Measurements from ENCODE around the gene DRC1. TPM values are rescaled to one million over a fixed set of nuclear protein-coding genes. Genes with fewer than 3 reads are reported as not detected.

DRC1 gene
- total and polyA plus RNA-seq, 2 donors (not counting 1 experiment from before 2014, with no cell fraction given), result under 0.01 to 0.10 TPM

- H3K36me3 ChIP-seq (ENCODE audit: control insufficient read depth, insufficient read depth, low read length), result no peaks in the 10 kb centered on the region
- no peaks in the 10 kb centered on the region for H3K79me2 ChIP-seq (ENCODE audit: control insufficient read depth, insufficient read depth, low read length)
- no peak overlapping the region for H2AFZ ChIP-seq (ENCODE audit: low read length)
- no peak for TF ChIP-seq EZH2 (IDR thresholded peaks at IDR 0.05; ENCODE audit: low read length, missing control alignments)
- no peak overlapping the region for H3K4me2 ChIP-seq (ENCODE audit: extremely low read depth, insufficient read depth, low read length)
- H3K27me3 ChIP-seq (ENCODE audit: control insufficient read depth, insufficient read depth, low read length), result peaks cover 17% of the 10 kb centered on the region
- H3K4me1 ChIP-seq (ENCODE audit: control insufficient read depth, extremely low read depth, insufficient read depth, low read length), result peaks cover 2% of the 10 kb centered on the region
- DNase-seq (ENCODE audit: low read depth in 2 of 2), result no peak
- H3K4me3 ChIP-seq (replicated peaks in 1 of 4; ENCODE audit: control extremely low read depth in 1 of 4, insufficient read depth in 1 of 4, low read depth in 3 of 4, low read length in 4 of 4), result no peak overlapping the region
- H3K9me3 ChIP-seq (ENCODE audit: control insufficient read depth, insufficient read depth, low read depth, low read length), result no peaks in the 10 kb centered on the region
- H3K9ac ChIP-seq (ENCODE audit: insufficient read depth, low read length), result no peak overlapping the region
- H3K27ac ChIP-seq (ENCODE audit: insufficient read depth, low read length), result no peak overlapping the region
- H4K20me1 ChIP-seq (ENCODE audit: control insufficient read depth, extremely low read depth, insufficient read depth, low read length), result no peaks in the 10 kb centered on the region
Observed at GRCh38 chr2:26506279-26506678, 104.6 kb downstream of the DRC1 start.

Other genes starting within 250 kb of the DRC1 start
- gene GAREM2, start 228.8 kb upstream of the DRC1 start, total RNA-seq, result 0.66 and 0.77 TPM in 2 replicates
- 1.6 TPM in 2 replicates for gene GAREM2, start 228.8 kb upstream of the DRC1 start, polyA plus RNA-seq
- 144 and 162 TPM in 2 replicates for gene HADHA, start 157.3 kb upstream of the DRC1 start, total RNA-seq
- gene HADHA, start 157.3 kb upstream of the DRC1 start, polyA plus RNA-seq, result 155 and 171 TPM in 2 replicates
- 129 and 130 TPM in 2 replicates for gene HADHB, start 157.0 kb upstream of the DRC1 start, total RNA-seq
- gene HADHB, start 157.0 kb upstream of the DRC1 start, polyA plus RNA-seq, result 137 and 151 TPM in 2 replicates
- gene SELENOI, start 55.8 kb upstream of the DRC1 start, total RNA-seq, result 13.1 and 18.8 TPM in 2 replicates
- 10.1 and 11.9 TPM in 2 replicates for gene SELENOI, start 55.8 kb upstream of the DRC1 start, polyA plus RNA-seq
- under 0.01 TPM in 1 of 2 replicates, not detected in the other for gene ADGRF3, start 55.1 kb upstream of the DRC1 start, total RNA-seq
- 0.06 and 0.24 TPM in 2 replicates for gene ADGRF3, start 55.1 kb upstream of the DRC1 start, polyA plus RNA-seq
- gene OTOF, start 76.2 kb downstream of the DRC1 start, total RNA-seq, result not detected in 2 replicates
- not detected in 2 replicates for gene OTOF, start 76.2 kb downstream of the DRC1 start, polyA plus RNA-seq
- not detected in 2 replicates for gene CIB4, start 239.4 kb downstream of the DRC1 start, total RNA-seq
- not detected in 2 replicates for gene CIB4, start 239.4 kb downstream of the DRC1 start, polyA plus RNA-seq